HCT116 (cell line): Measurements from ENCODE around the gene DPY19L3. TPM values are rescaled to one million over a fixed set of nuclear protein-coding genes. Genes with fewer than 3 reads are reported as not detected.

Source experiments
- ATAC-seq: fragments of 200-7000 bp; cut with Tn5 transposase; 2 replicates; pipeline ENCODE4 v1.9.1; 2020; ENCODE audit warnings: mild to moderate bottlenecking, moderate library complexity
- BruUV-seq: library from RNA; stranded (reverse); fragments of 400-500 nt; replicated peaks from 2 replicates; lab custom pipeline; 2021; lab: Mats Ljungman, UMichigan
- CTCF ChIA-PET: fragments of 300-600 bp; sonication (Branson Sonifier 250); formaldehyde crosslinking; loops from one replicate; lab custom pipeline; 2021; ENCODE audit warnings: antibody characterized with exemption; lab: Charles Lee
- POLR2A ChIA-PET: fragments of 300-600, 350-600 bp; sonication (Branson Sonifier 250); formaldehyde crosslinking; loops from one replicate; lab custom pipeline; 2021; ENCODE audit warnings: antibody characterized with exemption; lab: Charles Lee
- RAD21 ChIA-PET, 2 experiments: fragments of 300-600 bp; sonication (Branson Sonifier 250); formaldehyde crosslinking; loops; one replicate each; lab custom pipeline; 2023; ENCODE audit warnings: low total read pairs in 2 of 2; ENCODE audit not compliant: uncharacterized antibody in 2 of 2, unreplicated experiment in 2 of 2, low non-redundant PET in 1 of 2; lab: Charles Lee
- DNase-seq: peaks from one replicate; pipeline ENCODE4 v3.0.0-alpha.2; 2010; ENCODE audit warnings: low read depth, low spot score
- H2AFZ ChIP-seq: fragments of 200-600 bp; shearing (Covaris generic), sonication (generic); 2 replicates; pipeline ENCODE4 v1.6.1; 2017; ENCODE audit warnings: low read depth, mixed run types, mixed read lengths, antibody characterized with exemption, low read length; ENCODE audit not compliant: poor library complexity, severe bottlenecking
- H3K27ac ChIP-seq: 2 replicates; pipeline ENCODE4 v1.5.1; 2012; ENCODE audit warnings: low read depth, low read length
- H3K27me3 ChIP-seq: fragments of 200-600 bp; sonication (generic); 2 replicates; pipeline ENCODE4 v1.6.1; 2016; ENCODE audit warnings: mixed run types, low read length, mixed read lengths; ENCODE audit not compliant: insufficient read depth
- H3K36me3 ChIP-seq, 2 experiments: fragments of 200-500 bp in 1 of 2; fragments of 200-600 bp in 1 of 2; sonication (Bioruptor generic) in 1 of 2; sonication (generic) in 1 of 2; 2 replicates each; pipeline versions ENCODE4 v1.5.1 to v1.6.1; 2014 to 2016; ENCODE audit warnings: low read length in 2 of 2, inconsistent platforms in 1 of 2, mixed read lengths in 1 of 2, mixed run types in 1 of 2; ENCODE audit not compliant: insufficient read depth in 2 of 2, control insufficient read depth in 1 of 2
- H3K4me1 ChIP-seq, 2 experiments: fragments of 200-600 bp in 1 of 2; sonication (generic) in 1 of 2; 2 replicates each; pipeline versions ENCODE4 v1.5.1 to v1.6.1; 2012 to 2017; ENCODE audit warnings: low read length in 2 of 2, inconsistent platforms in 1 of 2, mild to moderate bottlenecking in 1 of 2, mixed read lengths in 1 of 2, mixed run types in 1 of 2, moderate library complexity in 1 of 2; ENCODE audit not compliant: insufficient read depth in 2 of 2, control insufficient read depth in 1 of 2
- H3K4me2 ChIP-seq: fragments of 200-600 bp; sonication (generic); 2 replicates; pipeline ENCODE4 v1.6.1; 2017; ENCODE audit warnings: mixed run types, low read length, mixed read lengths
- H3K4me3 ChIP-seq, 2 experiments: fragments of 200-600 bp in 1 of 2; sonication (generic) in 1 of 2; replicated peaks in 1 of 2; 2 replicates each; pipeline ENCODE4 v1.5.1; 2011 to 2016; ENCODE audit warnings: low read length in 2 of 2, control low read depth in 1 of 2, low read depth in 1 of 2, mild to moderate bottlenecking in 1 of 2, mixed read lengths in 1 of 2, mixed run types in 1 of 2
- H3K79me2 ChIP-seq: fragments of 200-600 bp; sonication (generic); 2 replicates; pipeline ENCODE4 v1.6.1; 2017; ENCODE audit warnings: mild to moderate bottlenecking, mixed run types, low read length, moderate library complexity, mixed read lengths; ENCODE audit not compliant: insufficient read depth
- H3K9ac ChIP-seq: fragments of 200-600 bp; sonication (generic); 2 replicates; pipeline ENCODE4 v1.6.1; 2016; ENCODE audit warnings: low read length, mixed read lengths
- H3K9me2 ChIP-seq: fragments of 200-600 bp; sonication (generic), shearing (Covaris generic); 2 replicates; pipeline ENCODE4 v1.6.1; 2017; ENCODE audit warnings: mixed run types, mild to moderate bottlenecking, moderate library complexity; ENCODE audit not compliant: insufficient read depth
- H3K9me3 ChIP-seq, 2 experiments: fragments of 200-500 bp in 1 of 2; fragments of 200-600 bp in 1 of 2; sonication (Bioruptor generic) in 1 of 2; sonication (generic) in 1 of 2; 2 replicates each; pipeline ENCODE4 v1.6.1; 2014 to 2017; ENCODE audit warnings: low read length in 2 of 2, mixed read lengths in 2 of 2, inconsistent platforms in 1 of 2, low read depth in 1 of 2, mild to moderate bottlenecking in 1 of 2, mixed run types in 1 of 2, moderate library complexity in 1 of 2; ENCODE audit not compliant: control insufficient read depth in 1 of 2, insufficient read depth in 1 of 2
- H4K20me1 ChIP-seq: fragments of 200-600 bp; sonication (generic), shearing (Covaris generic); 2 replicates; pipeline ENCODE4 v1.6.1; 2017; ENCODE audit warnings: mixed run types, mild to moderate bottlenecking, moderate library complexity; ENCODE audit not compliant: insufficient read depth
- CBX3 ChIP-seq: IDR thresholded peaks from 2 replicates; pipeline ENCODE4 v1.6.1; 2012; ENCODE audit warnings: low read depth
- CTCF ChIP-seq, 3 experiments: fragments of 200-600 bp in 1 of 3; sonication (generic) in 1 of 3; IDR thresholded peaks in 2 of 3; conservative IDR thresholded peaks in 1 of 3; 2 replicates each; pipeline ENCODE4 v1.5.1; 2012 to 2017; ENCODE audit warnings: low read depth in 2 of 3, low read length in 2 of 3, antibody characterized with exemption in 1 of 3, borderline replicate concordance in 1 of 3, control low read depth in 1 of 3, mild to moderate bottlenecking in 1 of 3, mixed read lengths in 1 of 3, mixed run types in 1 of 3, moderate library complexity in 1 of 3; ENCODE audit not compliant: insufficient read depth in 1 of 3
- ELF1 ChIP-seq: IDR thresholded peaks from 2 replicates; pipeline ENCODE4 v1.6.1; 2012; ENCODE audit warnings: low read depth, borderline replicate concordance
- EZH2 ChIP-seq: fragments of 200-600 bp; sonication (generic); IDR thresholded peaks from 2 replicates; pipeline ENCODE4 v1.6.1; 2017; ENCODE audit warnings: antibody characterized with exemption, mixed run types
- FOSL1 ChIP-seq: IDR thresholded peaks from 2 replicates; pipeline ENCODE4 v1.6.1; 2012; ENCODE audit warnings: low read depth
- MAX ChIP-seq: IDR thresholded peaks from 2 replicates; pipeline ENCODE4 v1.6.1; 2012
- POLR2A ChIP-seq: IDR thresholded peaks from 2 replicates; pipeline ENCODE4 v1.7.0; 2011; ENCODE audit warnings: borderline replicate concordance; ENCODE audit not compliant: insufficient read depth, insufficient read length; ENCODE audit errors: extremely low read depth
- POLR2AphosphoS5 ChIP-seq: IDR thresholded peaks from 2 replicates; pipeline ENCODE4 v1.6.1; 2011; ENCODE audit warnings: mild to moderate bottlenecking, low read depth, low read length, moderate library complexity
- RAD21 ChIP-seq: IDR thresholded peaks from 2 replicates; pipeline ENCODE4 v1.6.1; 2012; ENCODE audit warnings: low read depth, mild to moderate bottlenecking
- SIN3A ChIP-seq: IDR thresholded peaks from 2 replicates; pipeline ENCODE4 v1.6.1; 2012; ENCODE audit warnings: low read depth
- SRF ChIP-seq: IDR thresholded peaks from 2 replicates; pipeline ENCODE4 v1.6.1; 2012; ENCODE audit warnings: low read depth
- ZBTB33 ChIP-seq: IDR thresholded peaks from 2 replicates; pipeline ENCODE4 v1.6.1; 2011; ENCODE audit warnings: mild to moderate bottlenecking, low read length, moderate library complexity; ENCODE audit not compliant: insufficient replicate concordance; ENCODE audit errors: extremely low read depth
- ZFX ChIP-seq: fragments of 450-650 bp; IDR thresholded peaks from 2 replicates; pipeline ENCODE4 v1.6.1; 2017
- ZNF274 ChIP-seq: fragments of 200-500 bp; sonication (Bioruptor generic); IDR thresholded peaks from 2 replicates; pipeline ENCODE4 v1.6.1; 2014; ENCODE audit warnings: mild to moderate bottlenecking, low read depth, low read length, inconsistent platforms
- intact Hi-C: fragments of 100-400 bp; cut with micrococcal nuclease; formaldehyde crosslinking; loops from 2 replicates; pipeline ENCODE4 v1.10.0; 2022
- total RNA-seq: library from RNA; stranded (reverse); gene quantifications from one replicate; pipeline ENCODE4 v1.2.1, GENCODE V29; 2021; ENCODE audit not compliant: unreplicated experiment

Gene DPY19L3
- total RNA-seq, 1 experiment from 2014 or later: 14.5 TPM

GRCh38 chr19:32475141-32476031, 69.8 kb downstream of the DPY19L3 start:
- no peak overlapping the region for H3K27ac ChIP-seq
- no peaks in the 10 kb centered on the region for H3K36me3 ChIP-seq
- H3K27me3 ChIP-seq: no peaks in the 10 kb centered on the region
- intact Hi-C loops: no loop called here
- no peak for TF ChIP-seq ELF1
- TF ChIP-seq CTCF (IDR thresholded peaks at IDR 0.05 in 2 of 3, conservative IDR thresholded peaks at IDR 0.05 in 1 of 3; ENCODE audit: borderline replicate concordance in 1 of 3, insufficient read depth in 1 of 3, low read depth in 2 of 3, low read length in 2 of 3): no peak
- TF ChIP-seq POLR2AphosphoS5: no peak
- no peak for TF ChIP-seq EZH2
- no peak for TF ChIP-seq POLR2A
- TF ChIP-seq ZFX: no peak
- no peak for TF ChIP-seq ZBTB33
- no peak for TF ChIP-seq ZNF274
- no peak for TF ChIP-seq SRF
- TF ChIP-seq CBX3: no peak
- TF ChIP-seq SIN3A: no peak
- TF ChIP-seq MAX: no peak
- no peak for TF ChIP-seq FOSL1
- no peak for TF ChIP-seq RAD21
- CTCF ChIA-PET: no interaction called here
- H3K4me2 ChIP-seq: no peak overlapping the region
- POLR2A ChIA-PET: no interaction called here
- RAD21 ChIA-PET: no interaction called here
- H3K9me3 ChIP-seq: no peaks in the 10 kb centered on the region
- no peaks in the 10 kb centered on the region for H3K9me2 ChIP-seq
- H3K4me1 ChIP-seq: no peaks in the 10 kb centered on the region
- ATAC-seq: no peak
- no peaks in the 10 kb centered on the region for H4K20me1 ChIP-seq
- H2AFZ ChIP-seq: no peak overlapping the region
- no TSS peak for BruUV-seq
- DNase-seq: no peak
- no peak overlapping the region for H3K9ac ChIP-seq
- H3K79me2 ChIP-seq: no peaks in the 10 kb centered on the region
- no peak overlapping the region for H3K4me3 ChIP-seq
